RWPE1 (cell line): Measurements from ENCODE around the gene EMX2.

ENCODE experiments used
- CTCF ChIA-PET: fragments of 350-600 bp; sonication (Branson Sonifier 250); formaldehyde crosslinking; extraction: SDS; loops from one replicate; lab custom pipeline; 2021; lab: Yijun Ruan, JAX
- POLR2A ChIA-PET: fragments of 400-600 bp; formaldehyde crosslinking; extraction: SDS; loops from one replicate; lab custom pipeline; 2020; ENCODE audit warnings: antibody characterized with exemption; ENCODE audit not compliant: low non-redundant PET; lab: Yijun Ruan, JAX
- DNase-seq: peaks from one replicate; pipeline ENCODE4 v3.0.0; 2012; ENCODE audit warnings: low spot score
- H3K27ac ChIP-seq: fragments of 450-650 bp; 2 replicates; pipeline ENCODE4 v1.5.1; 2017
- TF ChIP-seq, protein P1 (sequence below): fragments of 450-650 bp; conservative IDR thresholded peaks from 2 replicates; pipeline ENCODE4 v1.5.1; 2017; ENCODE audit warnings: low read depth, mild to moderate bottlenecking

EMX2 gene

DNA sequence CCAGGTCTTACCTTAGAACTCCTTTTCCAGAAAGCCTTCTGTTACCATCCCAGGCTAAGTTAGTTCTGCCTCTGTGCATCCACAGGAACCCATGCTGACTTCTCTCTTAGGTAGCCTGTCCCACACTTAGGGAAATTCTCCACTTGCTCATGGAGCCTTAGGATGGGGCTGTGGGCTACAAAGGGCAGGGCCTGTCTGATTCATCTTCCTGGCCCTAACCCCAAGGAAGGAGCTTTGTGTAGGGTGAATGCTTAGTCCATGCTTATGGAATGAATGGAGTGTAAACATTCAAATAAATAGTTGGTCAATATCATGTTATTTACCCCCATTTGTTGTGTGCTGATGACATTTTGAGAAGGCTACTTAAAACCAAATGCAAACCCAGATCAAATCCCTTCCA lies 54.7 kb downstream of the EMX2 start:
- DNase-seq, result no peak
- POLR2A ChIA-PET, result no interaction called here
- CTCF ChIA-PET, result interaction anchor here (0.6 kb wide), 1 partner anchor 659 kb away, joined by 3 read pairs; no protein-coding TSS in a partner anchor
- TF ChIP-seq, protein P1, sequence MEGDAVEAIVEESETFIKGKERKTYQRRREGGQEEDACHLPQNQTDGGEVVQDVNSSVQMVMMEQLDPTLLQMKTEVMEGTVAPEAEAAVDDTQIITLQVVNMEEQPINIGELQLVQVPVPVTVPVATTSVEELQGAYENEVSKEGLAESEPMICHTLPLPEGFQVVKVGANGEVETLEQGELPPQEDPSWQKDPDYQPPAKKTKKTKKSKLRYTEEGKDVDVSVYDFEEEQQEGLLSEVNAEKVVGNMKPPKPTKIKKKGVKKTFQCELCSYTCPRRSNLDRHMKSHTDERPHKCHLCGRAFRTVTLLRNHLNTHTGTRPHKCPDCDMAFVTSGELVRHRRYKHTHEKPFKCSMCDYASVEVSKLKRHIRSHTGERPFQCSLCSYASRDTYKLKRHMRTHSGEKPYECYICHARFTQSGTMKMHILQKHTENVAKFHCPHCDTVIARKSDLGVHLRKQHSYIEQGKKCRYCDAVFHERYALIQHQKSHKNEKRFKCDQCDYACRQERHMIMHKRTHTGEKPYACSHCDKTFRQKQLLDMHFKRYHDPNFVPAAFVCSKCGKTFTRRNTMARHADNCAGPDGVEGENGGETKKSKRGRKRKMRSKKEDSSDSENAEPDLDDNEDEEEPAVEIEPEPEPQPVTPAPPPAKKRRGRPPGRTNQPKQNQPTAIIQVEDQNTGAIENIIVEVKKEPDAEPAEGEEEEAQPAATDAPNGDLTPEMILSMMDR, result no peak
- no peak overlapping the region for H3K27ac ChIP-seq
